DND-41 (cell line): ENCODE results near the gene SNRNP200.

Experiments used
- ATAC-seq: fragments of 200-7000 bp; cut with Tn5 transposase; 3 replicates; pipeline ENCODE4 v1.9.1; 2021; ENCODE audit warnings: low read depth; ENCODE audit not compliant: insufficient read depth
- DNase-seq: peaks from one replicate; pipeline ENCODE4 v3.0.0-alpha.2; 2020
- H2AFZ ChIP-seq: 2 replicates; pipeline ENCODE4 v1.6.0; 2012; ENCODE audit warnings: low read depth, low read length
- H3K27ac ChIP-seq: 2 replicates; pipeline ENCODE4 v1.5.1; 2012; ENCODE audit warnings: low read length, inconsistent platforms
- H3K27me3 ChIP-seq: fragments of 200-600 bp; sonication (generic); 2 replicates; pipeline ENCODE4 v1.6.0; 2012; ENCODE audit warnings: low read length, mild to moderate bottlenecking, inconsistent platforms; ENCODE audit not compliant: insufficient read depth, poor library complexity
- H3K36me3 ChIP-seq: 2 replicates; pipeline ENCODE4 v1.5.1; 2012; ENCODE audit warnings: low read length, inconsistent platforms; ENCODE audit not compliant: insufficient read depth
- H3K4me1 ChIP-seq: 2 replicates; pipeline ENCODE4 v1.5.1; 2012; ENCODE audit warnings: mild to moderate bottlenecking, low read length; ENCODE audit not compliant: insufficient read depth
- H3K4me2 ChIP-seq: 2 replicates; pipeline ENCODE4 v1.6.0; 2012; ENCODE audit warnings: mild to moderate bottlenecking, moderate library complexity, low read length, inconsistent platforms; ENCODE audit not compliant: insufficient read depth
- H3K4me3 ChIP-seq, 2 experiments: fragments of 200-600 bp in 1 of 2; shearing (Covaris generic) in 1 of 2; 2 replicates each; pipeline ENCODE4 v1.5.1; 2012 to 2016; ENCODE audit warnings: inconsistent platforms in 2 of 2, low read length in 2 of 2, mild to moderate bottlenecking in 2 of 2, low read depth in 1 of 2, moderate library complexity in 1 of 2
- H3K79me2 ChIP-seq: 2 replicates; pipeline ENCODE4 v1.6.0; 2012; ENCODE audit warnings: low read length, inconsistent platforms; ENCODE audit not compliant: insufficient read depth
- H3K9ac ChIP-seq: 2 replicates; pipeline ENCODE4 v1.6.0; 2012; ENCODE audit warnings: low read depth, mild to moderate bottlenecking, inconsistent platforms, low read length, moderate library complexity
- H3K9me3 ChIP-seq: 2 replicates; pipeline ENCODE4 v1.5.1; 2012; ENCODE audit warnings: low read length, moderate library complexity, mild to moderate bottlenecking, inconsistent platforms; ENCODE audit not compliant: insufficient read depth, severe bottlenecking
- H4K20me1 ChIP-seq: 2 replicates; pipeline ENCODE4 v1.6.0; 2012; ENCODE audit warnings: low read length; ENCODE audit not compliant: insufficient read depth
- EZH2 ChIP-seq: IDR thresholded peaks from 3 replicates; pipeline ENCODE4 v1.6.1; 2012; ENCODE audit warnings: borderline replicate concordance, low read depth, mild to moderate bottlenecking, moderate library complexity, low read length, inconsistent platforms; ENCODE audit not compliant: severe bottlenecking
- TF ChIP-seq, protein P1 (sequence below): IDR thresholded peaks from 2 replicates; pipeline ENCODE4 v1.5.1; 2012; ENCODE audit warnings: borderline replicate concordance, low read length, moderate library complexity, mild to moderate bottlenecking; ENCODE audit not compliant: poor library complexity, severe bottlenecking; ENCODE audit errors: extremely low read depth

SNRNP200 gene

DNA sequence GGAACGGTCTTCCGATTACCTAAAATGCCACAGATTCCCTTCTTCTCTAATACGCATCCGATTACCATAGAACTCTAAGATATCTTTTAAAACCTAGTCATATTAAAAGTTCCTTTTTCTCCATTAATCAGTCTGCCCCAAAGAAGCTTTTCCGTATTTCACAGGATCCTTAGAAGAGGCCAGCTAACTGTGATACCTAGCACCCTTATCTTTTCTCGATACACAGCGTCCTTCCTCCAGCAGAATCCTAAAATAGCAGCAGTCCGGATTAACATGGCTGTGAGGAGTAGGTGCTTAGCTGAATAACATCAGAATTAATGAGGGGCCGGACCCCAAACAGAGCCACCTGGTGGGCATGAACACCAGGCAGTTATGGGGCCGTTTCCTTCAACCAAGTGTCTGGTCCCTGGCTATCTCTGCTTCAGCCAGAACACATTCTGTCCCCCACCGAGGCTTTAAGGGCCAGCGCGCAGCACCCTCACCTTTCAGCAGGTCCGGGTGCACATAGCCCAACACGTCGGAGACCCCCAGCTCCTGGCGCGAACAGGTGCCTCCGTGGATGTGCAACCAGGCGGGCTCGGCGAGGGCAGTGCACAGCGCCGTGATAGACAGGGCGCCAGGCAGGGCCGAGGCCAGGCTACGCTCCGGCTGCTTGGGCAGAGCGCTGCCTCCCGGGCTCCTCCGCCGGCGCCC is 40.5 kb downstream of the SNRNP200 start:
- peaks cover 84% of the 10 kb centered on the region for H3K79me2 ChIP-seq
- H3K4me3 ChIP-seq, result peak overlapping the region; percentile 61 to 96; a peak in 3 of 4 replicates
- no peaks in the 10 kb centered on the region for H3K9me3 ChIP-seq
- ATAC-seq (no peak; the same call in 1 of the 3 replicates), DNase-seq (peak; percentile 46)
- H3K36me3 ChIP-seq, result peaks cover 59% of the 10 kb centered on the region
- no peaks in the 10 kb centered on the region for H3K27me3 ChIP-seq
- peaks cover 33% of the 10 kb centered on the region for H3K4me1 ChIP-seq
- peak overlapping the region; percentile 95 for H3K4me2 ChIP-seq
- peak overlapping the region; percentile 89 for H3K9ac ChIP-seq
- peak overlapping the region; percentile 95; the same call in 1 of the 2 replicates for H2AFZ ChIP-seq
- H4K20me1 ChIP-seq, result peaks cover 42% of the 10 kb centered on the region
- H3K27ac ChIP-seq, result peak overlapping the region; percentile 53
- no peak for TF ChIP-seq EZH2
- TF ChIP-seq, protein P1, sequence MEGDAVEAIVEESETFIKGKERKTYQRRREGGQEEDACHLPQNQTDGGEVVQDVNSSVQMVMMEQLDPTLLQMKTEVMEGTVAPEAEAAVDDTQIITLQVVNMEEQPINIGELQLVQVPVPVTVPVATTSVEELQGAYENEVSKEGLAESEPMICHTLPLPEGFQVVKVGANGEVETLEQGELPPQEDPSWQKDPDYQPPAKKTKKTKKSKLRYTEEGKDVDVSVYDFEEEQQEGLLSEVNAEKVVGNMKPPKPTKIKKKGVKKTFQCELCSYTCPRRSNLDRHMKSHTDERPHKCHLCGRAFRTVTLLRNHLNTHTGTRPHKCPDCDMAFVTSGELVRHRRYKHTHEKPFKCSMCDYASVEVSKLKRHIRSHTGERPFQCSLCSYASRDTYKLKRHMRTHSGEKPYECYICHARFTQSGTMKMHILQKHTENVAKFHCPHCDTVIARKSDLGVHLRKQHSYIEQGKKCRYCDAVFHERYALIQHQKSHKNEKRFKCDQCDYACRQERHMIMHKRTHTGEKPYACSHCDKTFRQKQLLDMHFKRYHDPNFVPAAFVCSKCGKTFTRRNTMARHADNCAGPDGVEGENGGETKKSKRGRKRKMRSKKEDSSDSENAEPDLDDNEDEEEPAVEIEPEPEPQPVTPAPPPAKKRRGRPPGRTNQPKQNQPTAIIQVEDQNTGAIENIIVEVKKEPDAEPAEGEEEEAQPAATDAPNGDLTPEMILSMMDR, result peak; percentile 56

DNA sequence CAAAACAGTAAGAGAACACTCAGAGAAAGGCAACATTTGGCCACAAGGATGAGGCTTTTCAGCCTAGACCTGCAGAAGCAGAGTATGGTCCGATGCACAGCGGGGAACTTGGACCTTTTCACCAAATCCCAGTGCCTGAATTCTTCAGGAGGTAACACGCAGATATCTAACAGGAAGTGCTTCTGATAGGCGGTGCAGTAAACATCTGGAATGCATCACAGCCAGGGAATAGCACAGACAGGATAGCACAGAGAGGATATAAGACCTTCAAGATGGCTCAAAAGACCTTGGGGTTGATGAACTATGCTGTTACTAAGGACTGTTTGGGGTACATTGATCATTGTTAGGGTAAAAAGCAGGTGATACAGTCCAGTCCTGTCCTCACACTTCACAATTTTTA is 41.3 kb downstream of the SNRNP200 start:
- Histone ChIP-seq H2AFZ (no peak overlapping the region), H3K79me2 (peaks cover 91% of the 10 kb centered on the region), H3K9ac (peak overlapping the region; percentile 89), H3K4me2 (peak overlapping the region; percentile 95), H3K4me3 (peak overlapping the region in 1 of 2 experiments; percentile 96; a peak in 2 of 4 replicates), H3K4me1 (peaks cover 33% of the 10 kb centered on the region), H3K36me3 (peaks cover 59% of the 10 kb centered on the region), H4K20me1 (peaks cover 49% of the 10 kb centered on the region), H3K27ac (0 out of 2 replicates have a peak overlapping the region, but pooled peaks have one; percentile 1), H3K27me3 (no peaks in the 10 kb centered on the region), H3K9me3 (no peaks in the 10 kb centered on the region)
- TF ChIP-seq EZH2, result no peak
- TF ChIP-seq, protein P1, result no peak
- DNase-seq (no peak), ATAC-seq (no peak)

DNA sequence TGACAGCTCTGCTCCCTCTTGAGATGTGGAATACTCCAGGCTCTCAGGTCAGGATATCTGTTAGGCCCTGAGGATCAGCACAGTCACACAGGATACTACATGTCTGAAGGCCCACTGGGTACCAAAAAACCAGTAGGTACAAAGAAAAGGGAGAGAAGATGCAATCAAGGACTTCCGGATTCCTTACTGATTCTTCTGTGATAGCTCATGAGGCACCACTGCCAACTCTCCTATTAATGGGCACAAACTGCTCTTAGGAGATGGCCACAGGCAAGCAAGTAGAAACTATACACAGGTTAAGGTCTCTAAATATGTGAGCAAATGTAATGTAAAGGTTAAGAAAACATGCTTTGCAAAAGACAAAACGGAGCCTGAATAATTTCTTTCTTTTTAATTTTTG is 43.0 kb downstream of the SNRNP200 start:
- no peak overlapping the region for H3K9ac ChIP-seq
- H3K36me3 ChIP-seq, result peaks cover 52% of the 10 kb centered on the region
- H3K27me3 ChIP-seq, result no peaks in the 10 kb centered on the region
- H3K4me1 ChIP-seq, result peaks cover 25% of the 10 kb centered on the region
- H3K79me2 ChIP-seq, result peaks cover 92% of the 10 kb centered on the region
- TF ChIP-seq, protein P1, result no peak
- TF ChIP-seq EZH2, result no peak
- H3K27ac ChIP-seq, result no peak overlapping the region
- DNase-seq, result no peak
- H3K9me3 ChIP-seq, result no peaks in the 10 kb centered on the region
- no peak overlapping the region for H3K4me3 ChIP-seq
- ATAC-seq, result no peak
- H2AFZ ChIP-seq, result no peak overlapping the region
- H3K4me2 ChIP-seq, result no peak overlapping the region
- H4K20me1 ChIP-seq, result peaks cover 49% of the 10 kb centered on the region
